Measurements from ENCODE around the gene TRIM72.

DNA sequence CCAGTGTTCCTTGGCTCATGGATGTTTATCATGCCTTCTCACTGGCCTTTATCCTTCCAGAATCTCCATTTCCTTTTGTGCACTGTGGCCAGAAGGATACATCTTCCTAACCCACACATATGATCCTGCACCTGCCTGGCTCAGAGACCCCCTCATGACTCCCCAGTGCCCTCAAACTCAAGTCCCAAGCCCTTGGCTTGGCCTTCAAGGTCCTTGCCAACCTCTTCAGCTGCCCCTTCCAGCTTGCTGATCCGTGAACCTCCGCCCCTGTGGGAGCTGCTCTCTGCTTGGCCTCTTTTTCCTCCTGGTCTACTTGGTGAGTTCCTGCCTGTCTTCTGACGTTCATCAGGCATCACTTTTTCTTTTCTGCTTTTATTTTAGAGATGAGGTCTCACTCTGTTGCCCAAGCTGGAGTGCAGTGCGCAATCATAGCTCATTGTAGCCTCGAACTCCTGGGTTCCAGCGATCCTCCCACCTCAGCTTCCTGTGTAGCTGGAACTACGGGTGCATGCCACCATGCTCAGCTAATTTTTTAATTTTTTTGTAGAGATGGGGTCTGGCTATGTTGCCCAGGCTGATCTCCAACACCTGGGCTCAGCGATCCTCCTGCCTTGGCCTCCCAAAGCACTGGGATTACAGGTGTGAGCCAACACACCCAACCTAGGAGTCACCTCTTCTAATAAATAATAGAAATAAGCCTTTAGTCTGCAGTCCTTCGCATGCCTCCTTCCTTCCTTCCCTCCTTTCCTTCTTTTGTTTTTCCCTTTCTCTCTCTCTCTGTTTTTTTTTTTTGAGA is 8.8 kb upstream of the TRIM72 start:
- TF ChIP-seq POLR2A (IDR thresholded peaks at IDR 0.05) (no peak), CTCF (IDR thresholded peaks at IDR 0.05) (no peak)

Data from uterus (tissue), 2 donors.